GM12864 (cell line): ENCODE data around the gene CAP2.
"Not testable (repeated sequence)": the region's sequence is repeated elsewhere in the genome, so short reads cannot be mapped to it uniquely, and the experiment has no call there.

Experiments used
- DNase-seq: peaks from one replicate; pipeline ENCODE4 v3.0.0-alpha.2; 2011; ENCODE audit warnings: low read depth
- H3K4me3 ChIP-seq: 2 replicates; pipeline ENCODE4 v1.5.1; 2011; ENCODE audit warnings: mild to moderate bottlenecking, low read depth, low read length, control low read depth
- TF ChIP-seq, protein P1 (sequence below): IDR thresholded peaks from 2 replicates; pipeline ENCODE4 v1.5.1; 2011; ENCODE audit warnings: low read depth, mild to moderate bottlenecking, moderate library complexity, low read length, control low read depth, inconsistent platforms; ENCODE audit errors: missing control alignments

Gene CAP2

DNA sequence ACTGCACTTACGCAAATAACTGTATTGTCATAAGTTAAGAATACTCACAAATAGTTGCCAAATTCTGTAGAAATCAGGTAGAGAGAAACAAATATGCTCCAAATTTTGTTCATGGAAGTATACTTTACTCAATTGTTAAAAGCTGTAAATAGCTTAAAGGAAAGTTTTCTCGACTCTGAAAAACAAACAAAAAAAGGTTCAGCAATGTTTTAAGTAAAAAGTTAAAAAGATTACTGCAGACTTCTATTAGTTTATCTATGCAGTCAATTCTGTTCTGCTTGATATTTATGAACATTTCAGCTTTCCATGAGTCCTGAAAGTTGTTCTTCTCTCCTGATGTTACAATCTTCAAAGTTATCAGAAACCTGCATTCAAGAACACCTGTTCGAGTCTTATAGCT is 169.2 kb downstream of the CAP2 start:
- H3K4me3 ChIP-seq: no peak overlapping the region
- TF ChIP-seq, protein P1, sequence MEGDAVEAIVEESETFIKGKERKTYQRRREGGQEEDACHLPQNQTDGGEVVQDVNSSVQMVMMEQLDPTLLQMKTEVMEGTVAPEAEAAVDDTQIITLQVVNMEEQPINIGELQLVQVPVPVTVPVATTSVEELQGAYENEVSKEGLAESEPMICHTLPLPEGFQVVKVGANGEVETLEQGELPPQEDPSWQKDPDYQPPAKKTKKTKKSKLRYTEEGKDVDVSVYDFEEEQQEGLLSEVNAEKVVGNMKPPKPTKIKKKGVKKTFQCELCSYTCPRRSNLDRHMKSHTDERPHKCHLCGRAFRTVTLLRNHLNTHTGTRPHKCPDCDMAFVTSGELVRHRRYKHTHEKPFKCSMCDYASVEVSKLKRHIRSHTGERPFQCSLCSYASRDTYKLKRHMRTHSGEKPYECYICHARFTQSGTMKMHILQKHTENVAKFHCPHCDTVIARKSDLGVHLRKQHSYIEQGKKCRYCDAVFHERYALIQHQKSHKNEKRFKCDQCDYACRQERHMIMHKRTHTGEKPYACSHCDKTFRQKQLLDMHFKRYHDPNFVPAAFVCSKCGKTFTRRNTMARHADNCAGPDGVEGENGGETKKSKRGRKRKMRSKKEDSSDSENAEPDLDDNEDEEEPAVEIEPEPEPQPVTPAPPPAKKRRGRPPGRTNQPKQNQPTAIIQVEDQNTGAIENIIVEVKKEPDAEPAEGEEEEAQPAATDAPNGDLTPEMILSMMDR: no peak
- DNase-seq: no peak

DNA sequence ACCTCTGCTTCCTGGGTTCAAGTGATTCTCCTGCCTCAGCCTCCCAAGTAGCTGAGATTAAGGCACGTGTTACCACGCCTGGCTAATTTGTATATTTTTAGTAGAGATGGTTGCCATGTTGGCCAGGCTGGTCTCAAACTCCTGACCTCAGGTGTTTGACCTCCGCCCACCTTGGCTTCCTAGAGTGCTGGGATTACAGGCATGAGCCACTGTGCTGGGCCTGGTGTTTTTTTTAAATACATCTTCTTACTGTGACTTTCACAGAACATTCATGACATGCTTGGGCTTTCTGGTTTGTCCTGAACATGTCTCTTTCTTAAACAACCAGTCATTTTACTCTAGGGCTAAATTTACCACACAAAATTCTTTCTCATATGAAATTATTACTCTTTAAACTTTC is 172.0 kb downstream of the CAP2 start:
- H3K4me3 ChIP-seq: no peak overlapping the region
- DNase-seq: no peak
- TF ChIP-seq, protein P1: no peak

DNA sequence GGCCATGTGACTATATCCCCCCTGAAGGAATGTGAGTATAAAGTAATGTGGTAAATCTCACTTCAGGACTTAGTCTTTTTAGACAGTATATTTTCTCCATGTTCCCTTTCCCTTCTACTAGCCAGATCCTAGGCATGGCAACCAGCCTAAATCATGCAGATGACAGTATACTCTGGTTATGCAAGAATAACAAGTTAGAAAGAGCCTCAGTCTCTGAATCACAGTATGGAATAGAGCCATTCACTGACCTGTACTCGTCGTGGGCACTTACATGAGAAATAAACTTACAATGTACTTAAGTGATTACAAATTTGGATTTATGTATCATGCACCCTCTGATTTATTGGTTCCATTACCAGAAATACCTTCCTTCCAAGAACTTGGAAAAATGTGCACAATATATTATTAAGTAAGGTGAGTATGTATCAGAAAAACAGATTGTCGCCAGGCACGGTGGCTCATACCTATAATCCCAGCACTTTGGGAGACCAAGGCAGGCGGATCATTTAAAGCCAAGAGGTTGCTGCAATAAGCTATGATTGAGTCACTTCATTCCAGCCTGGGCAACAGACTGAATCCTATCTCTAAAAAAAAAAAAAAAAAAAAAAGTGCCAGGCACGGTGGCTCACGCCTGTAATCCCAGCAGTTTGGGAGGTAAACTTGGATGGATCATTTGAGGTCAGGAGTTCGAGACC is 181.6 kb downstream of the CAP2 start:
- H3K4me3 ChIP-seq: no peak overlapping the region
- TF ChIP-seq, protein P1: no peak
- no peak for DNase-seq

DNA sequence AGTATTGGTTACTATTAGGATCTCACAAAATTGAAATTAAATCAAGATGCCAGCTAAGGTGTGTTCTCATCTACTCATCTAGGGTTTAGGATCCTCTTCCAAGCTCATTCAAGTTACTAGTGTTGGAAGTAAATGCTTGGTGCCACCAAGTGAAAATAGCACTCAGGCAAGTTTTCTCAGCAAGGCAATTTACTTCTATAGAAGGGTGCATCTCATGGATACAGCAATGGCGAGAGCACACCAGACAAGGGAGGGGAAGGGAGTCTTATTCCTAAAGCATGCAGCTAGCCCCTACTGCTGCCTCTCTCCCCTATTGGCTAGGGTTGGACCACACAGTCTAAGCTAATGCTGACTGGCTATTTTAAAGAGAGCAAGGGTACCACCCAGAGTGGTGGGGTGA is 183.7 kb downstream of the CAP2 start:
- H3K4me3 ChIP-seq: no peak overlapping the region
- TF ChIP-seq, protein P1: no peak
- no peak for DNase-seq

DNA sequence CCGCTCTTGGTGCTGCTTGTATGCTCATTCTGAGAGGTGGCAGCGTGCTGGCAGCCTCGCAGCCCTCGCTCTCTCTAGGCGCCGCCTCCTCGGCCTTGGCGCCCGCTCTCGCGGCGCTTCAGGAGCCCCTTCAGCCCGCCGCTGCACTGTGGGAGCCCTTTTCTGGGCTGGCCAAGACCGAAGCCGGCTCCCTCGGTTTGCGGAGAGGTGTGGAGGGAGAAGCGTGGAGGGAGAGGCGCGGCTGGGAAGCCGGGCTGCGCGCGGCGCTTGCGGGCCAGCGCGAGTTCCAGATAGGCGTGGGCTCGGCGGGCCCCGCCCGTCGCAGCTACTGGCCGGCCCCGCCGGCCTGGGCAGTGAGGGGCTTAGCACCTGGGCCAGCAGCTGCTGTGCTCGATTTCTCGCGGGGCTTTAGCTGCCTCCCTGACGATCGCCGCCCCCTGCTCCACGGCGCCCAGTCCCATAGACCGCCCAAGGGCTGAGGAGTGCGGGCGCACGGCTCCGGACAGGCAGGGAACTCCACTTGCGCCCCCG is 187.2 kb downstream of the CAP2 start:
- no peak overlapping the region for H3K4me3 ChIP-seq
- DNase-seq: no peak
- TF ChIP-seq, protein P1: no peak

DNA sequence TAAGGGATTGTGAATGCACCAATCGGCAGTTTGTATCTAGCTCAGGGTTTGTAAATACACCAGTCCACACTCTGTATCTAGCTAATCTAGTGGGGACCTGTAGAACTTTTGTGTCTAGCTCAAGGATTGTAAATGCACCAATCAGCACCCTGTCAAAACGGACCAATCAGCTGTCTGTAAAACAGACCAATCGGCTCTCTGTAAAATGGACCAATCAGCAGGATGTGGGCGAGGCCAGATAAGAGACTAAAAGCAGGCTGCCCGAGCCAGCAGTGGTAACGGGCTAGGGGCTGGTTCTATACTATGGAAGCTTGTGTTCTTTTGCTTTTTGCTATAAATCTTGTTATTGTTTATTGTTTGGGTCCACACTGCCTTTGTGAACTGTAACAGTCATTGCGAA is 187.9 kb downstream of the CAP2 start:
- not testable (repeated sequence) for DNase-seq, H3K4me3 ChIP-seq

DNA sequence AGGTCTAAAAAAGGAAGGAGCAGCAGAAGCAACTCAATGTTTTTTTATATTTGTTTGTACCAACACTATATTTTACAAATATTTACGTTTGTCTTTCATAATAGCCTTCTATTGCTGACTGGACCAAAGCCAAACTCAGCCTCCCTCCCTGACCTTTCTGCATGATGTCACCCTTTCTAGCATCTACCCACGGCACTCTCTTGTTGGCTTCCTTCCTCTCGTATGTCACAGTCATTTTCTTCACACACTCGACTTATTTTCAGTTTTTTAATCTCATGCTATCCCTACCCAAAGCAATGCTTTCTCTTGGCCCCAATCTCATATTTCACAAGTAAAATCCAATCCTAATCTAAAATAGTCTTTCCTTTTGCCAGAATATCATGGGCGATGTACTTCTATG is 190.4 kb downstream of the CAP2 start:
- no peak for DNase-seq
- TF ChIP-seq, protein P1: no peak
- no peak overlapping the region for H3K4me3 ChIP-seq
